HepG2 (cell line): ENCODE results near the gene CPNE5. TPM values are rescaled to one million over a fixed set of nuclear protein-coding genes. Genes with fewer than 3 reads are reported as not detected.

Experiments used
- ATAC-seq: fragments of 200-7000 bp; cut with Tn5 transposase; 3 replicates; pipeline ENCODE4 v1.9.1; 2020; ENCODE audit warnings: mild to moderate bottlenecking, moderate library complexity
- BruUV-seq: library from RNA; stranded (reverse); fragments of 400-500 nt; replicated peaks from 2 replicates; lab custom pipeline; 2021; lab: Mats Ljungman, UMichigan
- CTCF ChIA-PET: fragments of 300-600 bp; formaldehyde crosslinking; extraction: SDS; loops from one replicate; lab custom pipeline; 2021; ENCODE audit warnings: low total read pairs, inconsistent platforms, low intra/inter-chr PET ratio; lab: Yijun Ruan, JAX
- POLR2A ChIA-PET: fragments of 350-600 bp; sonication (Branson Sonifier 250); formaldehyde crosslinking; loops from one replicate; lab custom pipeline; 2020; ENCODE audit warnings: antibody characterized with exemption, inconsistent platforms; lab: Yijun Ruan, JAX
- DNase-seq: peaks from one replicate; pipeline ENCODE4 v3.0.0-alpha.2; 2015; ENCODE audit warnings: low spot score
- FAIRE-seq: peaks from 3 replicates; lab custom pipeline; 2011; peaks lifted over from hg19 to GRCh38; lab: Jason Lieb, UNC
- H2AFZ ChIP-seq: one replicate; pipeline ENCODE4 v1.6.1; 2011; ENCODE audit warnings: low read length, inconsistent platforms
- H3K27ac ChIP-seq: fragments of 300-600 bp; 3 replicates; pipeline ENCODE4 v1.8.0; 2011; ENCODE audit warnings: mixed run types, mild to moderate bottlenecking, mixed read lengths, low read length, inconsistent platforms; ENCODE audit not compliant: insufficient read depth; ENCODE audit errors: extremely low read length
- H3K27me3 ChIP-seq, 2 experiments: fragments of 200-600 bp in 1 of 2; 2 replicates in 1 of 2; 3 replicates in 1 of 2; pipeline versions ENCODE4 v1.6.0 to v1.8.0; 2011; ENCODE audit warnings: low read length in 2 of 2, mild to moderate bottlenecking in 2 of 2, moderate library complexity in 2 of 2, inconsistent platforms in 1 of 2; ENCODE audit not compliant: insufficient read depth in 2 of 2, control insufficient read depth in 1 of 2
- H3K36me3 ChIP-seq, 2 experiments: fragments of 200-600 bp in 1 of 2; replicated peaks in 1 of 2; 2 replicates in 1 of 2; 3 replicates in 1 of 2; pipeline versions ENCODE4 v1.5.1 to v1.8.0; 2011; ENCODE audit warnings: low read length in 2 of 2, inconsistent platforms in 1 of 2; ENCODE audit not compliant: insufficient read depth in 2 of 2, control insufficient read depth in 1 of 2
- H3K4me1 ChIP-seq: 2 replicates; pipeline ENCODE4 v1.5.1; 2012; ENCODE audit warnings: low read length, inconsistent platforms; ENCODE audit not compliant: insufficient read depth
- H3K4me2 ChIP-seq: 2 replicates; pipeline ENCODE4 v1.6.0; 2011; ENCODE audit warnings: low read depth, low read length, inconsistent platforms
- H3K4me3 ChIP-seq, 3 experiments: fragments of 200-600 bp in 1 of 3; sonication (generic), shearing (Covaris generic) in 1 of 3; replicated peaks in 1 of 3; 2 replicates each; pipeline ENCODE4 v1.5.1; 2011 to 2016; ENCODE audit warnings: low read length in 3 of 3, inconsistent platforms in 2 of 3, low read depth in 2 of 3, mild to moderate bottlenecking in 2 of 3, control low read depth in 1 of 3, mixed read lengths in 1 of 3; ENCODE audit not compliant: insufficient read depth in 1 of 3
- H3K79me2 ChIP-seq: one replicate; pipeline ENCODE4 v1.6.1; 2011; ENCODE audit warnings: low read length, inconsistent platforms; ENCODE audit not compliant: insufficient read depth
- H3K9ac ChIP-seq: 2 replicates; pipeline ENCODE4 v1.6.0; 2011; ENCODE audit warnings: mild to moderate bottlenecking, low read depth, low read length, inconsistent platforms; ENCODE audit not compliant: insufficient read depth
- H3K9me3 ChIP-seq: 2 replicates; pipeline ENCODE4 v1.5.1; 2012; ENCODE audit warnings: mild to moderate bottlenecking, low read length
- H4K20me1 ChIP-seq: 2 replicates; pipeline ENCODE4 v1.6.0; 2011; ENCODE audit warnings: inconsistent platforms, mild to moderate bottlenecking, low read length, moderate library complexity; ENCODE audit not compliant: insufficient read depth
- REXO4 ChIP-seq: sonication (generic); formaldehyde crosslinking; IDR thresholded peaks from 2 replicates; pipeline ENCODE4 v1.8.0; 2022; ENCODE audit warnings: missing genetic modification reagents, mild to moderate bottlenecking, borderline replicate concordance
- ZBTB7A ChIP-seq: sonication (generic); formaldehyde crosslinking; IDR thresholded peaks from 2 replicates; pipeline ENCODE4 v1.8.0; 2022; ENCODE audit warnings: mild to moderate bottlenecking, missing genetic modification reagents
- whole genome bisulfite sequencing: methylation state at CpG from one replicate; pipeline ENCODE4 v1.1.6; 2017; ENCODE audit warnings: low lambda C conversion rate; 5-methylcytosine and 5-hydroxymethylcytosine counted together
- in situ Hi-C: cut with HindIII; loops from 2 replicates; pipeline ENCODE4 v1.10.0; 2017; ENCODE audit warnings: low pct_unique_long_range_greater_than_20kb; ENCODE audit not compliant: extremely low pct_ligation_motif_present
- intact Hi-C: fragments of 100-400 bp; cut with micrococcal nuclease; formaldehyde crosslinking; loops from one replicate; pipeline ENCODE4 v1.10.0; 2022; ENCODE audit not compliant: unreplicated experiment
- polyA plus RNA-seq, 8 experiments: library from polyadenylated mRNA; depleted of rRNA in 3 of 8; stranded (reverse) in 7 of 8; unstranded in 1 of 8; fragments of >200 nt; fragmentation: Illumina TruSeq in 4 of 8; extraction: Trizol in 4 of 8; gene quantifications; 2 replicates each; pipeline versions ENCODE4 v1.2.1 to v1.2.3, GENCODE V29; 2011 to 2016; ENCODE audit warnings: low read depth in 4 of 8, missing spikeins in 1 of 8, mixed read lengths in 1 of 8; ENCODE audit not compliant: insufficient read depth in 1 of 8
- total RNA-seq, 5 experiments: library from RNA; depleted of rRNA; stranded (reverse); fragments of >200 nt; fragmentation: Illumina TruSeq; extraction: Trizol; gene quantifications; 2 replicates each; pipeline ENCODE4 v1.2.3, GENCODE V29; 2016; ENCODE audit warnings: low read depth in 1 of 5
- TF ChIP-seq, protein P1 (sequence below): IDR thresholded peaks from 2 replicates; pipeline ENCODE4 v1.6.1; 2016; ENCODE audit warnings: mild to moderate bottlenecking, missing biosample characterization, missing genetic modification reagents
- TF ChIP-seq, protein P2 (sequence below): fragments of 450-650 bp; IDR thresholded peaks from 2 replicates; pipeline ENCODE4 v1.6.1; 2016

The CPNE5 gene
- total and polyA plus RNA-seq, 2 of the 13 experiments (the other 11 are each of a cell fraction or from before 2014, with no cell fraction given), result 0.16 TPM; not detected in 1

DNA sequence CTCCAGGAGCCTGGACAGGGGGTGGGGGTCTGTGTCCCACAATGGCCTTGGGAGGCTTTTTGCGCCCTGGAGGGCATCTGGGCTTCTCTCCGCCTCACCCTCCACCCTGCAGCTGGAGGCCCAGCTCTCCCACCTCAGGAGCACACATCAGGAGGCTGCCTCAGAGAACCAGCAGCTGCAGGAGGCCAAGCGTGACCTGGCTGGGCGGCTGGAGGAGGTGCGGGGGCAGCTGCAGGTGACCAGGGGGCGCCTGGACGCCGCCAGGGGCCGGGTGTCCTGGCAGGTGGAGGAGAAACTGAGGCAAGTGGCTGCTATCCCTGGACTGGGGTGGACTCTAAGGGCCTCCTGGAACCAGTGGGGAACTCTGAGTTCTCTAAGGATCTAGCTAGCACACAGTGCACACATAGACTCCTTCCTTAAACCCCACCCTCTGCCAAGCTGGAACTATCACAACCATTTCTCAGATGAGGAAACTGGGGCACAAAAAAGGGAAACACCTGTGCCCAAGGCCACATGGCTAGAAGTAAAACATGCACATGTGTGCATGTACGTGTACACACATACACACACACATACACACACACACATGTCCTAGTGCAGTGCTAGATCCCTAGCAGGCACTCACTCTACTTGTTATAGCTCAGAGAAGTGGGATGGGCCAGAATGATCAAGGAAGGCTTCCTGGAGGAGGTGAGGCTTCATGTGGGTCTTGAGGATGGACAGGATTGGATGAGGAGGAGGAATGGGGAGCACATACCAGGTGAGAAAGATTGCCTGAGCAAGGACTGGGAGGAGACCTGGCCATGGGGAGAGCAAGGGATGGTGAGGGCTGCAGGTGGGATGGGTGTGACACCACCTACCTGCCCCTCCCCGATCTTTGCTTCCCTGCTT lies 118.7 kb downstream of the CPNE5 start:
- 17% methylated on average over 10 of the region's 11 CpGs for whole genome bisulfite sequencing
- Histone ChIP-seq H3K4me3 (no peak overlapping the region), H3K4me2 (no peak overlapping the region), H3K36me3 (no peaks in the 10 kb centered on the region), H3K4me1 (no peaks in the 10 kb centered on the region), H3K27ac (no peak overlapping the region), H2AFZ (no peak overlapping the region), H3K79me2 (no peaks in the 10 kb centered on the region), H3K9me3 (no peaks in the 10 kb centered on the region), H4K20me1 (no peaks in the 10 kb centered on the region), H3K9ac (no peak overlapping the region), H3K27me3 (peaks cover 11 to 66% of the 10 kb centered on the region in 2 experiments; a peak in 4 of 5 replicates)
- DNase-seq (no peak), ATAC-seq (no peak), FAIRE-seq (no peak)
- ChIA-PET POLR2A (no interaction called here), CTCF (no interaction called here)
- TF ChIP-seq, protein P1, sequence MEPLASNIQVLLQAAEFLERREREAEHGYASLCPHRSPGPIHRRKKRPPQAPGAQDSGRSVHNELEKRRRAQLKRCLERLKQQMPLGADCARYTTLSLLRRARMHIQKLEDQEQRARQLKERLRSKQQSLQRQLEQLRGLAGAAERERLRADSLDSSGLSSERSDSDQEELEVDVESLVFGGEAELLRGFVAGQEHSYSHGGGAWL (CRISPR knock-in tag), result no peak
- no peak for TF ChIP-seq REXO4 (CRISPR knock-in tag)
- no peak for TF ChIP-seq ZBTB7A
- TF ChIP-seq, protein P2, sequence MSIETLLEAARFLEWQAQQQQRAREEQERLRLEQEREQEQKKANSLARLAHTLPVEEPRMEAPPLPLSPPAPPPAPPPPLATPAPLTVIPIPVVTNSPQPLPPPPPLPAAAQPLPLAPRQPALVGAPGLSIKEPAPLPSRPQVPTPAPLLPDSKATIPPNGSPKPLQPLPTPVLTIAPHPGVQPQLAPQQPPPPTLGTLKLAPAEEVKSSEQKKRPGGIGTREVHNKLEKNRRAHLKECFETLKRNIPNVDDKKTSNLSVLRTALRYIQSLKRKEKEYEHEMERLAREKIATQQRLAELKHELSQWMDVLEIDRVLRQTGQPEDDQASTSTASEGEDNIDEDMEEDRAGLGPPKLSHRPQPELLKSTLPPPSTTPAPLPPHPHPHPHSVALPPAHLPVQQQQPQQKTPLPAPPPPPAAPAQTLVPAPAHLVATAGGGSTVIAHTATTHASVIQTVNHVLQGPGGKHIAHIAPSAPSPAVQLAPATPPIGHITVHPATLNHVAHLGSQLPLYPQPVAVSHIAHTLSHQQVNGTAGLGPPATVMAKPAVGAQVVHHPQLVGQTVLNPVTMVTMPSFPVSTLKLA, result peak; percentile 37; the same call in 1 of the 2 replicates
- BruUV-seq, result no TSS peak
- in situ Hi-C loops (loop anchor here (5.0 kb wide), 1 partner anchor 98 kb away; no protein-coding TSS in a partner anchor), intact Hi-C loops (loop anchor here (5.0 kb wide), 1 partner anchor 38 kb away; no protein-coding TSS in a partner anchor)
